Measurements from ENCODE around the gene C1orf167. TPM values are rescaled to one million over a fixed set of nuclear protein-coding genes. Genes with fewer than 3 reads are reported as not detected.

The C1orf167 gene
- total and polyA plus RNA-seq, 3 donors from 2014 or later, result 26.0 to 64.2 (median 34.5) TPM

DNA sequence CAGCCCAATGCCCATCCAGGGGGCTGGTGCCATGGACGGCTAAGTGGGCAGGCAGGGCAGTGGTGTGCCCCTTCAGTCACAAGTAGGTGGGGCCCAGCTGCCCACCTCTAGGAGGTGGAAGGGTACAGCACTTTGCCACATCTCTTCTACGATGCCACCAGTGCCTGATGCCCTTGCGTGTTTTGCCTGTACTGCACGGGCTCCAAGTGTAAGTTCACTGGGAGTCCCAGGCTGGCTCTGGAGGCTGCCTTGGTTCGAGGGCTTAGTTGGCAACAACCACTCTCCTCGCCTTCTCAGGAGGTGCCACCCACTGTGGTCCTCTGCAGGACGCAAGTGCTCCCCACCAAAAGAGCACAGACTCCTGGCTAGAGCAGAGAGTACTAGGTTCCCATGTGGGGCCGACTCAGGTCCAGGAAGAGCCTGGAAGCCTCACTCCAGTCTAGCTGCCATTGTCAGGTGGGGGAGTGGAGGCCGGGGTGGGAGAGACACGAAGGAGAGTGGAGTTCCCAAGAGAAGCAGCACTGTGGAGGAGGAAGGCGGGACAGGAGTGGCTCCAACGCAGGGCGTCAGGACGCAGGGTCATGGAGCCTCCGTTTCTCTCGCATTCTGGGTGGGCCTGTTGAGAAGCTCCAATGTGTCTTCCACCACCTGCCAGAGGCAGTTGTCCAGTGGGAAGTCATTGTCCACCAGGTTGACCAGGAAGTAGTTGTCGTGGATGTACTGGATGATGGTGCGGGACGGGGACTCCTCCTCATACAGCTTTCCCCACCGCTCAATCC is 28.3 kb downstream of the C1orf167 start:
- intact Hi-C loops (cut with DNase I; ENCODE audit: low total_unique reads), result no loop called here
- Histone ChIP-seq H3K27me3 (no peaks in the 10 kb centered on the region), H3K9me3 (no peaks in the 10 kb centered on the region), H3K4me3 (no peak overlapping the region), H3K4me1 (peaks cover 50% of the 10 kb centered on the region), H3K36me3 (ENCODE audit: low read depth, missing control alignments) (no peaks in the 10 kb centered on the region), H3K27ac (peak overlapping the region; percentile 96)
- WGBS, 2 donors, result 36 to 66% methylated on average over 14 to 20 of the region's 20 CpGs
- DNase-seq, result no peak
- TF ChIP-seq POLR2A (IDR thresholded peaks at IDR 0.05) (no peak), CTCF (IDR thresholded peaks at IDR 0.05) (no peak)

DNA sequence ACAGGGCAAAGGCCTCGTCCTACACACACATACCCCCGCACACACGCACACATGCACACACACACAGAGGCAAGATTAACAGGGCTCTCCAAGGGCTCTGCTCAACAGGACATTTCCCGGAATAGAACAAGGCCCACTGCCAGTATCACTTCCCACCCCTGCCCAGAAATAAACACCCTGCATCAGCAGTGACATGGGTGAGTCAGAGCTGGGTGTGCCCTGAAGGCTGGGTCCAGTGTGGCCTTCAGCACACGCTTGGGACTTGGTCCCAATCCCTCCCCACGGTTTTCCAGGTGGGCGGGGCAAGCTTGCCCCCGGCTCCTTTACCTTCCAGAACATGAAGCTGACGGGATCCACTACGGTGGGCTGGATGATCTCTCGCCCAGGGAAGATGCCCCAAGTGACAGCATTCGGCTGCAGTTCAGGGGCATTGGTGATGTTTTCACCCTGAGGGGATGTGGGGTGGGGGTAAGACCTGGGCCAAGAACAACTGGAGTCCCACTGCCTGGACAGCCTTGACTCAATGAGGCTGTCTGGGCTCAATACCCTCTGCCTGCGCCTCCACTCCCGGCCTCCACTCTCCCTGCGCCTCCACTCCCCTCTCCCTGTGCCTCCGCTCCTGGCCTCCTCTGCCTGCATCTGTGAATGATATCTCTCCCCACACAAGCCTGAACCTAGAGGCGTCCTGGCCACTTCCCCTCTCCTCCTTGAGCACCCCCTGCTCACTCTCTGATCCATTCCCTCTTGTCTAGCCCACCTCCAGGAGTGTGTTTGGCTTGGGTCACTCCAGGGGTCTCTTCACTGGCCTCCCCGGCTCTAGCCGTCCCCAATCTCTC is 29.1 kb downstream of the C1orf167 start:
- H3K9me3 ChIP-seq, result no peaks in the 10 kb centered on the region
- no peaks in the 10 kb centered on the region for H3K27me3 ChIP-seq
- WGBS, 2 donors, result 71 to 83% methylated on average over 9 to 19 of the region's 19 CpGs
- no peaks in the 10 kb centered on the region for H3K36me3 ChIP-seq (ENCODE audit: low read depth, missing control alignments)
- intact Hi-C loops (cut with DNase I; ENCODE audit: low total_unique reads), result no loop called here
- peaks cover 46% of the 10 kb centered on the region for H3K4me1 ChIP-seq
- no peak overlapping the region for H3K4me3 ChIP-seq
- peak overlapping the region; percentile 96 for H3K27ac ChIP-seq
- DNase-seq, result peak; percentile 90
- TF ChIP-seq CTCF (IDR thresholded peaks at IDR 0.05) (no peak), POLR2A (IDR thresholded peaks at IDR 0.05) (no peak)

DNA sequence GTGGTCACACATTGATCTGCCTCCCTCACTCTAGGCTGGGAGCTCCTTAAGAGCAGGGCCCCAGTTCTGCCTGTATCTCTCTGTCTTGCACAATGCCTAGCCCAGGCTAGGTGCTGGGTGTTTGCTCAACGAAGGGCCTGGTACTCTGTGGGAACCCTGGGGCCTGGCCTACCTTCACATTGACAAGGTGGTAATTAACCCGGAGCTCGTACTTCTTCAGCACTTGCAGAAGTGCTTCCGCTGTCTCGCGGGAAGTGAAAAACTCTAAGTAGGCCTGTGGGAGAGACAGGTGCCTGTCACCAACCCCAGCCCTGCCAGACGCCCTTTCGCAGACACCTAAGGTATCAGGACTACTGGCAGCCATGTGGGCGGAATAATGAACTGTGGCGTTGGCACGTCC is 30.1 kb downstream of the C1orf167 start:
- TF ChIP-seq CTCF (IDR thresholded peaks at IDR 0.05) (no peak), POLR2A (IDR thresholded peaks at IDR 0.05) (no peak)
- WGBS, 2 donors, result 90 to 93% methylated on average over 3 to 11 of the region's 11 CpGs
- Histone ChIP-seq H3K4me1 (peaks cover 50% of the 10 kb centered on the region), H3K27me3 (no peaks in the 10 kb centered on the region), H3K4me3 (no peak overlapping the region), H3K9me3 (no peaks in the 10 kb centered on the region), H3K36me3 (ENCODE audit: low read depth, missing control alignments) (no peaks in the 10 kb centered on the region), H3K27ac (peak overlapping the region; percentile 96)
- intact Hi-C loops (cut with DNase I; ENCODE audit: low total_unique reads), result no loop called here
- no peak for DNase-seq

DNA sequence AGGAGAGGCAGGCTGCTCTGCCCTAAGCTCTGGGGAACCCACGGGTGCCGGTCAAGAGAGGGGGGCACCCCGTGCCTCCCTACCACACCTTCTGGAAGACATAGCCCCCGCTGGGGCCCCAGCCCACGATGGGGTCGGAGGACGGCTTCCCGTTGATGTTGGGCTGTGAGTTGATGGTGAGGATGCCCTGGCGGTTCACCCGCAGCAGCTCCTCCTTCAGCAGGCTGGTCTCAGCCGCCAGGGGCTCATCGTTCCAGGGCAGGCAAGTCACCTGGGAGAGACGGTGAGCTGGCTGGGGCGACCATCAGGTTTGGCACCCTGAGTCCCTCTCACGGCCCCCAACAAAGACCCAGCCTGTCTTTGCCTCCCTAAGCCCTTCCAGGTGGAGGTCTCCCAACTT is 31.8 kb downstream of the C1orf167 start:
- no peaks in the 10 kb centered on the region for H3K9me3 ChIP-seq
- H3K4me3 ChIP-seq, result no peak overlapping the region
- peaks cover 46% of the 10 kb centered on the region for H3K4me1 ChIP-seq
- no peaks in the 10 kb centered on the region for H3K27me3 ChIP-seq
- no peak for TF ChIP-seq POLR2A (IDR thresholded peaks at IDR 0.05)
- intact Hi-C loops (cut with DNase I; ENCODE audit: low total_unique reads), result no loop called here
- no peak for DNase-seq
- WGBS, 2 donors, result 92 to 95% methylated on average over 2 to 13 of the region's 15 CpGs
- H3K36me3 ChIP-seq (ENCODE audit: low read depth, missing control alignments), result no peaks in the 10 kb centered on the region
- peak overlapping the region in 1 of 2 donors; percentile 57 for H3K27ac ChIP-seq

- Histone ChIP-seq H3K27me3 (no peaks in the 10 kb centered on the region), H3K27ac (peak overlapping the region in 1 of 2 donors; percentile 71), H3K4me1 (peaks cover 38% of the 10 kb centered on the region), H3K9me3 (no peaks in the 10 kb centered on the region), H3K36me3 (ENCODE audit: low read depth, missing control alignments) (no peaks in the 10 kb centered on the region), H3K4me3 (no peak overlapping the region)
- intact Hi-C loops (cut with DNase I; ENCODE audit: low total_unique reads), result no loop called here
- TF ChIP-seq POLR2A (IDR thresholded peaks at IDR 0.05), result no peak
- no peak for DNase-seq
- 80 to 93% methylated on average over 14 to 19 of the region's 19 CpGs for WGBS, 2 donors
These were observed 32.6 kb downstream of the C1orf167 start for GRCh38 chr1:11794446-11795237.

All from testis (tissue), 3 donors.